ENCODE data around the gene ASL.
A peak's percentile ranks its signal among the peaks of the same experiment; 100 is the strongest.
"Not testable (repeated sequence)": the region's sequence is repeated elsewhere in the genome, so short reads cannot be mapped to it uniquely, and the experiment has no call there.

The ASL gene

DNA sequence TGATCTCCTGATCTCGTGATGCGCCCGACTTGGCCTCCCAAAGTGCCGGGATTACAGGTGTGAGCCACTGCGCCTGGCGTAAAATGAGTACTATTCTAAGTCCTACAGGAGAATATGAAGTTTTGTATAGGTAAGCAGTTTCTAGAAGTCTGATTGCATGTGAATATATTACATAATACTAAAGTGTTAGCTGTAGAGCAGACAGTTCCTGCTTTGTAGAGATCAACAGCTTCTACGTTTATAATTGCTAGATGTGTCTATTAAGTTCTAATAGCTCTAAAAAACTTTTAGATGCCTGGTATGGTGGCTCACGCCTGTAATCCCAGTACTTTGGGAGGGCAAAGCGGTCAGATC lies 47.5 kb downstream of the ASL start:
- DNase-seq, result no peak

DNA sequence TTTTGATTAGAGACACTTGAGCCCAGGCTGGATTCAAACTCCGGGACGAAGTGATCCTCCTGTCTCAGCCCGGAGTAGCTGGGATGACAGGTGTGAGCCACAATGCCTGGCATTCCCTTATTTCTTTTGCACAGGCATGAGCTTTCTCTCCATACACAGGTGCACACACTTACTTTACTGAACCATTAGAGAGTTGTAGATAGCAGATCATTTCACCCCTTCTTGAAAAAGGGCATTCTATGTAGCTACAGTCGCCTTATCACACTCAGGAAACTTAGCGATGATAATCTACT lies 48.9 kb downstream of the ASL start:
- not testable (repeated sequence) for DNase-seq

DNA sequence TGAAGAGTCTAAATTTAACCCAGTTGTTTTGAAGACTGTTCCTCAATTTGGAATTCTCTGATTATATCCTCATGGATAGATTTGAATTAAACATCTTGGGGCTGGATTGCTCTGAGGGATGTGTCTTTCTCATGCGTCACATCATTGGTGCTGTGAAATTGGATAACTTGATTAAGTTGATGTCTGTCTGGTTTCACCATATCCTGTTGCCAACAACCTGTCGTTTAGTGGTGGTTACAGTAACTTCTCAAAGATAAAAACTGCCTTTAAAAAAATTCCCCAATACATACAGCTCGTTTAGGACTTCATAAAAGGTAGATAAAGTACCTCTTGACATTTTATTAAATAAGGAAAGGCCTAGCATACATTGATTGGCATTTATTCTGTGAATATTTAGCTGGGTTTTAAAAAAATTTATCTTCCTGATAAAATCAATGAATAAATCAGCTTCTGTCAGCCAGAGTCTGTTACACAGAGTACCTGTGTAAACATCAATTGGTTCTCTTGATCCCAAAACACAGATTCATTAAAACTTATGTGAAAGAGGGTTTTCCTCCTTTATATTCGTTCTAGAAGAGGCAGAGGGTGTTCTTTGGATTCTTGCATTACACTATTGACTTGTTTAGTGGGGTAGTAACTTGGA lies 49.6 kb downstream of the ASL start:
- DNase-seq, result no peak

DNA sequence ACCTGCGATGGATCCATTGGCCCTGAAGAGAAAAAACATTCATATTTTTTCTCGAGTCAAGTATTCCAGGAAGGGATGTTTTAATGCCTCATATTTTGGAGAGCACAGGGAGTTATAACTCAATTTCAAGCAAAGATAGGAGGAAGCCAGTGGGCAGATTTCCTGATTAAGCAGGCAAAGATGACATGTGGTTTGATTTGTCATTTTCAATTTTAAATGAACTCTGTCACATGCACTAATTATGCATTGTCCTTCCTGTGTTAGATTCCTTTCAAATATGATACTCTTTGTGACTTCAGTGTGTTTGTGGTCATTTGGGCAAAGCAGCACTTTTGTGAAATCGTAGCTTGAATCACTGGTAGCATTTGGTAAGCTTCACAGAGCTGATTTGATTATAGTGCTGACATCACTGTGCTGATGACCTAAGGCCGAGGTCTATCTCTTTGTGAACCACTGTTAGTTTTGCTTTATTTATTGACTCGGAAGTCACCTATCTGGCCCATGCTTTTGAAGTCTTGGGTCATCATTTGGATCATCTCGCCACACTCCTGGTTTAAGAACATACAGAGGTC lies 50.2 kb downstream of the ASL start:
- not testable (repeated sequence) for DNase-seq

DNA sequence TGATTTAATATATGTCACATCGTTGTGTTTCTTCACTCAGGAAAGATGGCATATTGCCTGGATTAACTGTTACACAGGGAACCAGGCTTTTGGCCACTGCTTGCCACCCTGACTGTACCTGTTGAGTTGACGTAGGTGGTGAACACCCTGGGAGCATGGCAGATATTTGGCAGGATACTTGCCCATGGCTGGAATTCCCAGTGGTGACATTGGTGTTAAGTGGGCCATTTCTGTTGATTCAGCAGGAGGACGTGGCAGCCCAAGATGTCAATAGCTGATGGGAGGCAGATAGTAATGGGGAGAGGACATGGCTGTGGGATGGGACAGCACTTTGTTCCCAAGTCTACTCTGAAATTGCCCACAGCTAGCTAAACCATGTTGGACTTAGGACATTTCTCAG lies 51.6 kb downstream of the ASL start:
- not testable (repeated sequence) for DNase-seq

DNA sequence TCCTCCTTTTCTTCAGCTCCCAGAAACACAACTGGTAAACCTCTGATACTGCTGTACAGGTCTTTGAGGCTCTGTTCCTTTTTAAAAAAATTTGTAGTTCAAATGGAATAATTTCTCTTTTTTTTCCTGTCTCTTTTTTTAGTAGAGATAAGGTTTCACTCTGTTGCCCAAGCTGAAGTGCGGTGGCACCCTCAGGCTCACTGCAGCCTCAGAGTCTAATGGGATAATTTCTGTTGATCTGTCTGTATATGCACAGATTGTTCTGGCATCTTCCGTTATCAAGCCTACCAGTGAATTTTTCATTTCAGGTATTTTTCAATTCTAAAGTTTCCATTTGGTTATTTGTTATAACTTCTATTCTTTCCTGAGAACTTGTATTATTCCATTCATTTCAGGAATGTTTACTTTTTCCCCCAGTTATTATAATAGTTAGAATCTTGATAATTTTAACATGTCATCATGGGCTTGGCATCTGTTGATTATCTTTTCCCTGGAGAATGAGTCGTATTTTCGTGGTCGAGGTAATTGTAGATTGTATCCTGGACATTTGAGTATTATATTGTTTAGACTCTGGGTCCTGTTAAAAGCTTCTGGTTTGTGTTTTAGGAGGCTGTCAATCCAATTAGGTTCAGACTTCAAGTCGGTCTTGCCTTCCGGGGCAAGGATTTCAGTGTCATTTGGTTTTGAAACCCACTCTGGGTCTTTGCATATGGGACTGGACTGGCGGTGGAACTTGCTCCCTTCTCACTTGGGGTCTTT lies 63.6 kb downstream of the ASL start:
- DNase-seq, result no peak

DNA sequence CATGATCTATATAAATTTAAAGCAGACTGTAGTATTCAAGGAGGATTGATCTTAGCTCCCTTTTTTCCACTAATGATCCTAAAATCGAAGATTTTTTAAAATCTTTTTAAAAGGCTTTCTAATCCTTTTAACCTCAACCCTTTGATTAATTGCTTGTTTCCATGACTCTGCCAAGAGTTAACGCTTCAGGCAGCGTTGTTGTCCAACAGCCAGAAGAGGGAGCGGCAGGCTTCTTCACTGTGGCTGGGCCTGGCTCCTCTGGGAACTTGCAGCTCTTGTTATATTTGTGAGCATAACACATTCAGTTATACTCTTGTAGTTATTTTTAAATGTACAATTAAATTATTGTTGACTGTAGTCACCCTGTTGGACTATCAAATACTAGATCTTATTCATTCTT lies 65.3 kb downstream of the ASL start:
- DNase-seq, result peak in 1 of 2 experiments; percentile 3

DNA sequence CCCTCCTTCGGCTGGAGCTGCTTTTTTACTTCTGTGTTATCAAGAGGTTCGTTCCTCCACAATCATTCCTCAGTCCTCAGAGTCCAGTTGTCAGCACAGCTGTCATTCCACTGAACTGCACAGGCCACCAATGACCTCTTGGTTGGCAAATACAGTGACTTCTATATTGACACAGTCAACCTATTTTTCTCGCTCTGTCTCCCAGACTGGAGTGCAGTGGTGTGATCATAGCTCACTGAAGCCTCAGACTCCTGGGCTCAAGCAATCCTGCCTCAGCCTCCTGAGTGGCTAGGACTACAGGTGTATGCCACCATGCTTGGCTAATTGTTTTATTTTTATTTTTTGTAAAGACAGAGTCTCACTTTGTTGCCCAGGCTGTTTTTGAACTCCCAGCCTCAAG lies 66.7 kb downstream of the ASL start:
- DNase-seq, result no peak

DNA sequence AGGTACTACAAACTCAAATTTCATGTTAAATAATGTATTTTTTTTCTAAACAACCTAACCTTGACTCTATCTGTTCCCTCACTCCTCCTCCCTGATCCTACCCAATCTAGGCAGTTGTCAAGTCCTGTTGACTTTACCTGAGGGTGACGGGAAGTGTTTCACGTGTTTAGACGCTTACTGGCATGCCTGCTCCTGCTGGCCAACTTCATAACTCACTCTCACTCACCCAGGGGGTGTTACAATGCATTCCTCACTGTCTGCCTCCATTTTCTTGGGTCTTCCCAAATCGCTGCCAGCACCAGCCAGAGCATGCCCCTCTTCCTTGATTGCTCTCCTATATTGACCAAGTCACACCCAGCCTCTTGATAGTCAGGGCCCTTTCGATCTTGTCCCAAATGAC lies 67.4 kb downstream of the ASL start:
- no peak for DNase-seq

All from cerebellar nuclear complex (tissue), 1 donor.